Sigmoid colon (tissue), 7 donors: ENCODE measurements around the gene SMYD3. TPM values are rescaled to one million over a fixed set of nuclear protein-coding genes. Genes with fewer than 3 reads are reported as not detected.

Source experiments
- DNase-seq: peaks from one replicate; pipeline ENCODE4 v3.0.0-alpha.2; 2019
- H3K27ac ChIP-seq, 4 donors: fragments of 200-600 bp; sonication (generic); one replicate each; pipeline ENCODE4 v1.5.1; 2016 to 2019; ENCODE audit warnings: mild to moderate bottlenecking in 1 of 4
- H3K27me3 ChIP-seq, 3 donors: fragments of 200-600 bp; sonication (generic); one replicate each; pipeline ENCODE4 v1.5.1; 2019; ENCODE audit warnings: mild to moderate bottlenecking in 1 of 3
- H3K36me3 ChIP-seq, 4 donors: fragments of 200-600 bp; sonication (generic); one replicate each; pipeline ENCODE4 v1.5.1; 2016 to 2019
- H3K4me1 ChIP-seq, 4 donors: fragments of 200-600 bp; sonication (generic); one replicate each; pipeline ENCODE4 v1.5.1; 2017 to 2019
- H3K4me3 ChIP-seq, 4 donors: fragments of 200-600 bp; sonication (generic); one replicate each; pipeline ENCODE4 v1.5.1; 2017 to 2019; ENCODE audit warnings: mild to moderate bottlenecking in 2 of 4, moderate library complexity in 1 of 4
- H3K9me3 ChIP-seq, 4 donors: fragments of 200-600 bp in 3 of 4; sonication (generic) in 3 of 4; one replicate each; pipeline versions ENCODE4 v1.5.1 to v1.6.1; 2013 to 2019
- CTCF ChIP-seq, 4 experiments: fragments of 450-650 bp in 3 of 4; fragments of 200-600 bp in 1 of 4; IDR thresholded peaks; one replicate each; pipeline ENCODE4 v1.5.1; 2016 to 2019; ENCODE audit warnings: antibody characterized with exemption in 4 of 4, mild to moderate bottlenecking in 3 of 4, moderate library complexity in 2 of 4
- EP300 ChIP-seq, 4 donors: sonication (generic); formaldehyde crosslinking; IDR thresholded peaks; one replicate each; pipeline ENCODE4 v1.6.1; 2017; ENCODE audit warnings: antibody characterized with exemption in 4 of 4
- POLR2A ChIP-seq, 2 donors: fragments of 450-650 bp; IDR thresholded peaks; one replicate each; pipeline ENCODE4 v1.6.1; 2016; ENCODE audit warnings: antibody characterized with exemption in 2 of 2, mild to moderate bottlenecking in 2 of 2, moderate library complexity in 2 of 2
- POLR2AphosphoS5 ChIP-seq, 4 donors: sonication (generic); formaldehyde crosslinking; IDR thresholded peaks; one replicate each; pipeline ENCODE4 v1.6.1; 2017; ENCODE audit warnings: antibody characterized with exemption in 4 of 4
- whole genome bisulfite sequencing, 2 donors: extraction: QIAGEN DNeasy Blood & Tissue Kit; methylation state at CpG; one replicate each; pipeline ENCODE4 v1.1.7; 2013; 5-methylcytosine and 5-hydroxymethylcytosine counted together
- intact Hi-C: fragments of 100-400 bp; cut with DNase I; formaldehyde crosslinking; loops from one replicate; pipeline ENCODE4 v1.15.1; 2023
- polyA plus RNA-seq, 3 donors: library from polyadenylated mRNA; stranded (reverse); fragments of 200-250 nt; gene quantifications; one replicate each; pipeline ENCODE4 v1.2.3, GENCODE V29; 2013
- total RNA-seq, 4 donors: library from RNA; depleted of rRNA; stranded (reverse); fragments of >200 nt; gene quantifications; one replicate each; pipeline ENCODE4 v1.1.0, GENCODE V29; 2016
- donor health status: healthy with polysubstance abuse.
- donor health status: Bipolar disorder and iron deficiency.
- donor health status: healthy.

SMYD3 gene
- total and polyA plus RNA-seq, 7 donors: 8.7 to 23.8 (median 17.1) TPM

GRCh38 chr1:246526915-246527314 lies 19.8 kb upstream of the SMYD3 start:
- Histone ChIP-seq H3K27ac (no peak overlapping the region), H3K9me3 (peaks cover 0 to 3% (median 0%) of the 10 kb centered on the region in 4 donors), H3K4me1 (no peaks in the 10 kb centered on the region), H3K4me3 (no peak overlapping the region), H3K27me3 (no peaks in the 10 kb centered on the region), H3K36me3 (no peaks in the 10 kb centered on the region)
- TF ChIP-seq POLR2AphosphoS5 (IDR thresholded peaks at IDR 0.05) (no peak), EP300 (IDR thresholded peaks at IDR 0.05) (no peak), CTCF (IDR thresholded peaks at IDR 0.05) (no peak), POLR2A (IDR thresholded peaks at IDR 0.05) (no peak)
- intact Hi-C loops: no loop called here
- no peak for DNase-seq
- 86 to 87% methylated on average over 7 of the region's 7 CpGs for WGBS, 2 donors

GRCh38 chr1:246526380-246526779 lies 19.3 kb upstream of the SMYD3 start:
- no peak for DNase-seq

GRCh38 chr1:246519514-246519913 lies 12.4 kb upstream of the SMYD3 start:
- Histone ChIP-seq H3K4me3 (no peak overlapping the region), H3K4me1 (no peaks in the 10 kb centered on the region), H3K27me3 (no peaks in the 10 kb centered on the region), H3K27ac (no peak overlapping the region), H3K36me3 (no peaks in the 10 kb centered on the region), H3K9me3 (peaks cover 8 to 23% (median 13%) of the 10 kb centered on the region in 4 donors)
- DNase-seq: no peak
- intact Hi-C loops: no loop called here
- 100% methylated on average over 1 of the region's 1 CpG for WGBS, 2 donors
- TF ChIP-seq CTCF (IDR thresholded peaks at IDR 0.05): no peak
- no peak for TF ChIP-seq POLR2A (IDR thresholded peaks at IDR 0.05)
- TF ChIP-seq POLR2AphosphoS5 (IDR thresholded peaks at IDR 0.05): no peak
- no peak for TF ChIP-seq EP300 (IDR thresholded peaks at IDR 0.05)

More at GRCh38 chr1:246526380-246526779, 19.3 kb upstream of the SMYD3 start:
- peaks cover 0 to 3% (median 0%) of the 10 kb centered on the region in 4 donors for H3K9me3 ChIP-seq
- no peak overlapping the region for H3K4me3 ChIP-seq
- no peaks in the 10 kb centered on the region for H3K36me3 ChIP-seq
- intact Hi-C loops: no loop called here
- no peaks in the 10 kb centered on the region for H3K27me3 ChIP-seq
- TF ChIP-seq EP300 (IDR thresholded peaks at IDR 0.05) (no peak), CTCF (IDR thresholded peaks at IDR 0.05) (no peak), POLR2AphosphoS5 (IDR thresholded peaks at IDR 0.05) (no peak), POLR2A (IDR thresholded peaks at IDR 0.05) (no peak)
- H3K27ac ChIP-seq: no peak overlapping the region
- WGBS, 2 donors: 89 to 93% methylated on average over 4 of the region's 4 CpGs
- H3K4me1 ChIP-seq: no peaks in the 10 kb centered on the region

GRCh38 chr1:246518456-246519205 lies 11.6 kb upstream of the SMYD3 start:
- H3K27ac ChIP-seq: no peak overlapping the region
- no peaks in the 10 kb centered on the region for H3K27me3 ChIP-seq
- TF ChIP-seq EP300 (IDR thresholded peaks at IDR 0.05): no peak
- no peak for TF ChIP-seq POLR2A (IDR thresholded peaks at IDR 0.05)
- no peak for TF ChIP-seq POLR2AphosphoS5 (IDR thresholded peaks at IDR 0.05)
- TF ChIP-seq CTCF (IDR thresholded peaks at IDR 0.05): no peak
- peaks cover 10 to 23% (median 14%) of the 10 kb centered on the region in 4 donors for H3K9me3 ChIP-seq
- no peak overlapping the region for H3K4me3 ChIP-seq
- intact Hi-C loops: no loop called here
- H3K4me1 ChIP-seq: no peaks in the 10 kb centered on the region
- DNase-seq: no peak
- no peaks in the 10 kb centered on the region for H3K36me3 ChIP-seq
- 87 to 91% methylated on average over 17 of the region's 17 CpGs for WGBS, 2 donors
